ENCODE measurements around the gene GLI3.

DNA sequence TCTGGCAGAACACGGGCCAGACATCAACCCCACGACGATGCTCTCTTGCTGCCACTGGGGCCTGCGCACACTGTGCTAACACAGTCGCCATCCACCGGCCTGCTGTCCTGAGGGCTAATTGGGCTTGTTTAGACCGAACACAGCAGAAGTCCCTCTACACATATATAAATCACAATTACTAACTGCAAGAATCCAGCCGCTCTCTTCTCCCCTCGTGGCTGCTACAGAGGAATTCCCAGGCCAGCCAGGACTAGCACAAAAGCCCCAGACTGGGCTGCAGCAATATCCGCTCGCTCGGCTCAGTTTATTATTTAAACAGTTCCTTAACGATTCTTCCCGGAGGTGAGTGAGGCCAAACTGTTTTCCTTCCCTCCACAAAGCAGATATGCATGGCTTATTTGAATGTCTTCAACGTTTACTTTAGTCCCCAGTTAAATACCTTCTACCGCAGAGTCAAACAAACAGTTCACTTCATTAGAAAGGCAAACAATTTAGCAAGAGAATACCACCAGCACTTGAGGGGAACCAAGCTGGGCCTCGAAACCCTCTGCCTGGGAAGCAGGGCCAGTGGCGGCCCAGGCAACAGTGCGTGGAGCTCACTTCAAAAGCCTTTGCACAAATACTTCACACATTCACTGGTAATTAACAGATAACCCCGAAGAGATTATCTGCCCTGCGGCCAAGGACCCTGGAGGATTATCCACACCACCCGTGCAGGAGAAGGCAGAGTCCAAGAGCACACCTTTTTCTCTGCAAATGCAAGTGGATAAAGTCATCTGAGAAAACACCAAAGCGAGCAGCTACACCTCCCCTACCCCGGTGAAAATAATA, 145.3 kb downstream of the GLI3 start:
- TF ChIP-seq, protein P1, sequence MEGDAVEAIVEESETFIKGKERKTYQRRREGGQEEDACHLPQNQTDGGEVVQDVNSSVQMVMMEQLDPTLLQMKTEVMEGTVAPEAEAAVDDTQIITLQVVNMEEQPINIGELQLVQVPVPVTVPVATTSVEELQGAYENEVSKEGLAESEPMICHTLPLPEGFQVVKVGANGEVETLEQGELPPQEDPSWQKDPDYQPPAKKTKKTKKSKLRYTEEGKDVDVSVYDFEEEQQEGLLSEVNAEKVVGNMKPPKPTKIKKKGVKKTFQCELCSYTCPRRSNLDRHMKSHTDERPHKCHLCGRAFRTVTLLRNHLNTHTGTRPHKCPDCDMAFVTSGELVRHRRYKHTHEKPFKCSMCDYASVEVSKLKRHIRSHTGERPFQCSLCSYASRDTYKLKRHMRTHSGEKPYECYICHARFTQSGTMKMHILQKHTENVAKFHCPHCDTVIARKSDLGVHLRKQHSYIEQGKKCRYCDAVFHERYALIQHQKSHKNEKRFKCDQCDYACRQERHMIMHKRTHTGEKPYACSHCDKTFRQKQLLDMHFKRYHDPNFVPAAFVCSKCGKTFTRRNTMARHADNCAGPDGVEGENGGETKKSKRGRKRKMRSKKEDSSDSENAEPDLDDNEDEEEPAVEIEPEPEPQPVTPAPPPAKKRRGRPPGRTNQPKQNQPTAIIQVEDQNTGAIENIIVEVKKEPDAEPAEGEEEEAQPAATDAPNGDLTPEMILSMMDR (IDR thresholded peaks at IDR 0.05) = no peak
- TF ChIP-seq POLR2A (IDR thresholded peaks at IDR 0.05) = no peak

Data from heart left ventricle (tissue), 13 donors.